Suprapubic skin (tissue), 3 donors: ENCODE results near the gene CNTNAP4.

Source experiments
- EP300 ChIP-seq: sonication (generic); formaldehyde crosslinking; IDR thresholded peaks from one replicate; pipeline ENCODE4 v1.6.1; 2017; ENCODE audit warnings: antibody characterized with exemption
- POLR2A ChIP-seq, 2 donors: fragments of 450-650 bp; IDR thresholded peaks; one replicate each; pipeline ENCODE4 v1.6.1; 2017; ENCODE audit warnings: antibody characterized with exemption in 2 of 2, mild to moderate bottlenecking in 2 of 2, moderate library complexity in 2 of 2
- TF ChIP-seq, protein P1 (sequence below), 2 donors: fragments of 200-600 bp in 1 of 2; fragments of 450-650 bp in 1 of 2; sonication (generic) in 1 of 2; IDR thresholded peaks; one replicate each; pipeline ENCODE4 v1.5.1; 2016 to 2019; ENCODE audit warnings: antibody characterized with exemption in 2 of 2, mild to moderate bottlenecking in 1 of 2, moderate library complexity in 1 of 2

- TF ChIP-seq, protein P1, sequence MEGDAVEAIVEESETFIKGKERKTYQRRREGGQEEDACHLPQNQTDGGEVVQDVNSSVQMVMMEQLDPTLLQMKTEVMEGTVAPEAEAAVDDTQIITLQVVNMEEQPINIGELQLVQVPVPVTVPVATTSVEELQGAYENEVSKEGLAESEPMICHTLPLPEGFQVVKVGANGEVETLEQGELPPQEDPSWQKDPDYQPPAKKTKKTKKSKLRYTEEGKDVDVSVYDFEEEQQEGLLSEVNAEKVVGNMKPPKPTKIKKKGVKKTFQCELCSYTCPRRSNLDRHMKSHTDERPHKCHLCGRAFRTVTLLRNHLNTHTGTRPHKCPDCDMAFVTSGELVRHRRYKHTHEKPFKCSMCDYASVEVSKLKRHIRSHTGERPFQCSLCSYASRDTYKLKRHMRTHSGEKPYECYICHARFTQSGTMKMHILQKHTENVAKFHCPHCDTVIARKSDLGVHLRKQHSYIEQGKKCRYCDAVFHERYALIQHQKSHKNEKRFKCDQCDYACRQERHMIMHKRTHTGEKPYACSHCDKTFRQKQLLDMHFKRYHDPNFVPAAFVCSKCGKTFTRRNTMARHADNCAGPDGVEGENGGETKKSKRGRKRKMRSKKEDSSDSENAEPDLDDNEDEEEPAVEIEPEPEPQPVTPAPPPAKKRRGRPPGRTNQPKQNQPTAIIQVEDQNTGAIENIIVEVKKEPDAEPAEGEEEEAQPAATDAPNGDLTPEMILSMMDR (IDR thresholded peaks at IDR 0.05): no peak
- TF ChIP-seq EP300: no peak
- no peak for TF ChIP-seq POLR2A (IDR thresholded peaks at IDR 0.05)
Observed at GRCh38 chr16:76265434-76266045, 11.7 kb upstream of the CNTNAP4 start.
